Astrocyte of the spinal cord (primary cell): ENCODE data around the gene IFFO2.

Source experiments
- DNase-seq: peaks from one replicate; pipeline ENCODE4 v3.0.0; 2011; ENCODE audit warnings: low read depth, low spot score
- H3K4me3 ChIP-seq: 2 replicates; pipeline ENCODE4 v1.5.1; 2011; ENCODE audit warnings: low read depth, mild to moderate bottlenecking, low read length, moderate library complexity
- in situ Hi-C: cut with HindIII; loops from 2 replicates; pipeline ENCODE4 v1.10.0; 2017; ENCODE audit warnings: low sequenced_read_pairs
- TF ChIP-seq, protein P1 (sequence below): IDR thresholded peaks from 2 replicates; pipeline ENCODE4 v1.5.1; 2012; ENCODE audit warnings: low read depth, mild to moderate bottlenecking, low read length, inconsistent platforms

IFFO2 gene

DNA sequence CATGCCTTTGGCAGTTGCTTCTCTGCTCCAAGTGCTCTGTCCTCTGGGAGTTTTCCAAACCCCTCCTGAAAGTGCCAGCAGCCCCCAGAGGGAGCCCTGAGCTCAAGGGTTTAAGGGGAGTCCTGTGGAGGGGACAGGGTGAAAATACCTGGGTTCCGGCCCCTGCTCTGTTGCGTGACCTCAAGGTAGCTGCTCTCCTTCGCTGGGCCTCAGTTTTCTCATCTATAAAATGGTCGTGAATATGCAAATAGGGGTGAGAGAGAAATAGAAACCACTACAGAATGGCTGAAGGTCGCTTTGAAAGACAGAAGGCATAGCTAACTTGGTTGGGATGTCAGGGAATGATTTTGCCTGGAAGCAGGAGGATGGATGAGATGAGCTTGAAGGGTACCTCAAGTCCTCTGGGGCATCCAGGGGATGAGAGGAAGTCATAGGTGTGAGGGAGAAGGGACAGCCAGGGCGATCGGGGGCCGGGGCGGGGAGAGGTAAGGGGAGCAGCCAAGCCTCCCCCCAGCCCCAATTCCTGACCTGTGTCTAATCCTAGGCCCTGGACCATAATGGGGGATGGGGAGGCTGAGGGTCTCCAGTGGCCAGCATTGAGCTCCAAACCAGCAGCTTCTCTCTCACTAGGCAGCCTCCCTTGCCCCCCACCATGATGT is 12.4 kb downstream of the IFFO2 start:
- no peak for DNase-seq
- TF ChIP-seq, protein P1, sequence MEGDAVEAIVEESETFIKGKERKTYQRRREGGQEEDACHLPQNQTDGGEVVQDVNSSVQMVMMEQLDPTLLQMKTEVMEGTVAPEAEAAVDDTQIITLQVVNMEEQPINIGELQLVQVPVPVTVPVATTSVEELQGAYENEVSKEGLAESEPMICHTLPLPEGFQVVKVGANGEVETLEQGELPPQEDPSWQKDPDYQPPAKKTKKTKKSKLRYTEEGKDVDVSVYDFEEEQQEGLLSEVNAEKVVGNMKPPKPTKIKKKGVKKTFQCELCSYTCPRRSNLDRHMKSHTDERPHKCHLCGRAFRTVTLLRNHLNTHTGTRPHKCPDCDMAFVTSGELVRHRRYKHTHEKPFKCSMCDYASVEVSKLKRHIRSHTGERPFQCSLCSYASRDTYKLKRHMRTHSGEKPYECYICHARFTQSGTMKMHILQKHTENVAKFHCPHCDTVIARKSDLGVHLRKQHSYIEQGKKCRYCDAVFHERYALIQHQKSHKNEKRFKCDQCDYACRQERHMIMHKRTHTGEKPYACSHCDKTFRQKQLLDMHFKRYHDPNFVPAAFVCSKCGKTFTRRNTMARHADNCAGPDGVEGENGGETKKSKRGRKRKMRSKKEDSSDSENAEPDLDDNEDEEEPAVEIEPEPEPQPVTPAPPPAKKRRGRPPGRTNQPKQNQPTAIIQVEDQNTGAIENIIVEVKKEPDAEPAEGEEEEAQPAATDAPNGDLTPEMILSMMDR: no peak
- in situ Hi-C loops: no loop called here
- no peak overlapping the region for H3K4me3 ChIP-seq

DNA sequence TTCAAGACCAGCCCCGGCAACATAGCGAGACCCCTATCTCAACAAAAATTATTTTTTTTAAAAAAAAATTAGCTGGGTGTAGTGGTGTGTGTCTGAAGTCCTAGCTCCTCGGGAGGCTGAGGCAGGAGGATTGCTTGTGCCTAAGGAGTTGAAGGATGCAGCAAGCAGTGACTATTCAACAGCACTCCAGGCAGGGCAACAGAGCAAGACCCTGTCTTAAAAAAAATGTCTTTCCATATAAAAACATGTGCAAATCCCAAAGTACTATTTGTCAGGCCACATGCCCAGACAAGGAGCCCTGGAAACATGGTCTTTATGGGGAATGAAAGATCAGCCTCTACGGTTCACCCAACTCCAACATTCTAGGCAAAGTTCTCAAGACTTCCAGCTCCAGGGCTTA is 13.3 kb downstream of the IFFO2 start:
- DNase-seq: no peak
- in situ Hi-C loops: no loop called here

DNA sequence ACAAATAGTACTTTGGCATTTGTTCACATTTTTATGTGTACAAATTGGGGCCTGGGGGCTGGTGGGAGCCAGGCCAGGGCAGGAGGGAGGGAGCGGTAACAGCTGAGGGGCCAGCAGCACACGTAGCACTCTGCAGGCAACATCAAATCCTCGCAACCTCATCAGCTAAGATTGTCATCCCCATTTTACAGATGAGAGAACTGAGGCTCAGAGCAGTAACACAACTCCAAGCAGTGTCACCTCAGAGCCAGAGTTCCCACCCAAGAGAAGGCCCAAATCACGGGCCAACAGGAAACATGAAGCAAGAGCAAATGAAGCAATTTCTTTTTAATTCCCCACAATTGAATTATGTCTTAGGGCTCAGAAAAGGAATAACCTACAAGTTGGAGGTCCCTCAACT is 14.1 kb downstream of the IFFO2 start:
- DNase-seq: no peak
- no peak overlapping the region for H3K4me3 ChIP-seq
- TF ChIP-seq, protein P1: no peak
- in situ Hi-C loops: no loop called here

More for the DNA sequence above, 13.3 kb downstream of the IFFO2 start:
- H3K4me3 ChIP-seq: no peak overlapping the region
- TF ChIP-seq, protein P1: no peak

DNA sequence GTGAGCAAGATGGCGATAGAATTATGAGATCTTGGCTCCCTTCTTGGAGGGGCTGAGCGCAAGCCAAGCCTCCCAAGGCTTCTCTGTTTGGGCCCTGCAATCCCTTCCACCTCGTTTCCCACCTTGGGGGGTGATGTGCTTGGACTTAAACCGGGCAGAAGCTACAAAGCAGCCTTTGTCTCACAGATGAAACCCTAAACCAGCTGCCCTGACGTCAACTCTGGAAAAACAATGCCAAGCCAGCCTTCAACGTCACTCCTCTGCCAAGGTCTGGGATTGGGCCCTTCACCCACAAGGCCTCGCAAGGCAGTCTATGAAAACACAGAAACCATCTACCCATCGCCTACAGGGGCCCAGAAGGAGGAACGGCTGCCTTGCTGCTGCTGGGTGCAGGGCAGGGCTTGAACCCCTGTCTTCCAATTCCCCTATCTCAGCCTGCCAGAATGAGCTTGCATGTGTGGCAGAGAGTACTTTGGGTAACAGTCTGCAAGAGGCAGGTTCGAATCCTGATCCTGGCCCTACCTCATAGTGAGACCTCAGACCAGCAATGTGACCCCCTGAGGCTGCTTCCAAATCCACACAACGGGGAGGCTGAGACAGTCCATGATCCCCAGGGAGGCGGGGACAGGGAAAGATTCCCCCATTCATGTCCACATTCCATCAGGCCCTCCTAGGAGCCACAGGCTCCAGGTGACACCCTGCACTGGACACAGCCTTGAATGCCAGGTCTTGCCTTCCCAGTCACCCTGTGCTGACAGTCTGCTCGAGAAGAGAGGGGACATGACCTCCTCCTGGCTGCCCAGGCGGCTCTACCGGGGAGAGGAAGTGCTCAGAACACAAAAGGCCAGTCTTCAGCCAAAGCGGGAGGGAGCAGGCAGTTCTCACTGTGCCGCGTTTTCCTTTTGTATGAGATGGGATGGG is 15.0 kb downstream of the IFFO2 start:
- DNase-seq: peak; percentile 97
- H3K4me3 ChIP-seq: no peak overlapping the region
- in situ Hi-C loops: no loop called here
- TF ChIP-seq, protein P1: no peak

DNA sequence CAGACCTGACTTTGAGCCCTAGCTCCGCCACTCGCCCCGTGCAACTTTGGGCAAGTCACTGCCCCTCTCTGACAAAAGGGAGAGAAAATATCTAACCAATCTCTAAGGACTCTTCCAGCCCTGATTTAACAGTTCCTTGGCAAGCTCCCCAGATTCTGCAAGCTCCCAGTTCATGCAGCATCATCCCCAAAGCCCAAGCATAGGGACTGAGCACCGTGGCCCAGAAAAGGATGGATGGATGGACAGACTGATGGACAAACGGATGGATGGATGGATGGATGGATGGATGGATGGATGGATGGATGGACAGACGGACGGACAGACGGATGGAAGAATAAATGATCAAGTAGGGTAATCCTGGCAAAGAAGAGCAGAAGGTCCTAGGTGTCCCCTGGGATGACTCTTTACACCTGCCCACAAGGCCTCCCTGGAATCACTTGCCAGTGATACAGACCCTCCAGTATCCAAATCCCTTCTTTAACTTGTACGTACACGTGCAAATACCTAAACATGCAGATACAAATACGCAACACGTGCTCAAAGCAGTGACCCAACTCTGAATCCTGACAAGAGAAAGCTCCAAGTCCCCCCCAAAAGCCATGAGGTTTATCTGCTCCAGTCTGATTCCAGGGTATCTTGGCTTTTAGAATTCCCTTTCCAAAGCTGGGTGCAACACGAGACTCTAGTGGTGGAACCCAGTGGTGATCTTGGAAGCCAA is 16.0 kb downstream of the IFFO2 start:
- DNase-seq: no peak
- TF ChIP-seq, protein P1: no peak
- no peak overlapping the region for H3K4me3 ChIP-seq
- in situ Hi-C loops: no loop called here
